Posterior vena cava (tissue), 2 donors: Measurements from ENCODE around the gene MAP3K12. TPM values are rescaled to one million over a fixed set of nuclear protein-coding genes. Genes with fewer than 3 reads are reported as not detected.
A peak's percentile ranks its signal among the peaks of the same experiment; 100 is the strongest.
"Not testable (repeated sequence)": the region's sequence is repeated elsewhere in the genome, so short reads cannot be mapped to it uniquely, and the experiment has no call there.

Source experiments
- DNase-seq: peaks from one replicate; pipeline ENCODE4 v3.0.0-alpha.2; 2020; ENCODE audit warnings: low spot score
- intact Hi-C, 2 donors: fragments of 100-400 bp; cut with DNase I; formaldehyde crosslinking; loops; one replicate each; pipeline versions ENCODE4 v1.14.1 to v1.14.2; 2022 to 2023
- total RNA-seq, 2 donors: library from RNA; stranded (reverse); fragmentation: NEBNext Ultra II Directional; extraction: Animal tissue kit (Norgen Biotek cat#: 25700); gene quantifications; one replicate each; pipeline ENCODE4 v1.2.1, GENCODE V29; 2021
- donor health status: DM: yes; HTN: yes; CAD: no.
- donor health status: DM: yes; HTN: yes; CAD: no.

Gene MAP3K12
- total RNA-seq, 2 donors from 2014 or later = 21.7 to 29.4 TPM

GRCh38 chr12:53497461-53497860, 1.8 kb downstream of the MAP3K12 start:
- DNase-seq = no peak
- intact Hi-C loops = no loop called here

GRCh38 chr12:53496752-53497032, 2.6 kb downstream of the MAP3K12 start:
- intact Hi-C loops = no loop called here

GRCh38 chr12:53495903-53496751, 3.1 kb downstream of the MAP3K12 start:
- peak; percentile 82 for DNase-seq
- intact Hi-C loops = no loop called here

More at GRCh38 chr12:53496752-53497032, 2.6 kb downstream of the MAP3K12 start:
- peak; percentile 23 for DNase-seq

GRCh38 chr12:53493610-53494391, 5.5 kb downstream of the MAP3K12 start:
- peak; percentile 55 for DNase-seq
- intact Hi-C loops = no loop called here

GRCh38 chr12:53492830-53493609, 6.2 kb downstream of the MAP3K12 start:
- intact Hi-C loops = no loop called here
- peak; percentile 99 for DNase-seq

GRCh38 chr12:53492188-53492587, 7.1 kb downstream of the MAP3K12 start:
- DNase-seq = no peak
- intact Hi-C loops = no loop called here

- DNase-seq = no peak
These were observed 9.9 kb downstream of the MAP3K12 start for GRCh38 chr12:53489242-53489864.

GRCh38 chr12:53486736-53487487, 12.3 kb downstream of the MAP3K12 start:
- DNase-seq = no peak
- intact Hi-C loops = no loop called here

More at GRCh38 chr12:53489242-53489864, 9.9 kb downstream of the MAP3K12 start:
- intact Hi-C loops = no loop called here

- intact Hi-C loops = no loop called here
These were observed 13.1 kb downstream of the MAP3K12 start for GRCh38 chr12:53485955-53486735.

GRCh38 chr12:53484686-53485575, 14.3 kb downstream of the MAP3K12 start:
- intact Hi-C loops = no loop called here
- DNase-seq = no peak

More at GRCh38 chr12:53485955-53486735, 13.1 kb downstream of the MAP3K12 start:
- DNase-seq = no peak

GRCh38 chr12:53483979-53484377, 15.3 kb downstream of the MAP3K12 start:
- intact Hi-C loops = no loop called here
- no peak for DNase-seq

GRCh38 chr12:53483225-53483978, 15.9 kb downstream of the MAP3K12 start:
- peak; percentile 68 for DNase-seq
- intact Hi-C loops = no loop called here

GRCh38 chr12:53482626-53483168, 16.6 kb downstream of the MAP3K12 start:
- intact Hi-C loops = no loop called here
- peak; percentile 76 for DNase-seq

GRCh38 chr12:53481939-53482586, 17.2 kb downstream of the MAP3K12 start:
- intact Hi-C loops = no loop called here
- DNase-seq = peak; percentile 75

GRCh38 chr12:53481458-53481857, 17.8 kb downstream of the MAP3K12 start:
- intact Hi-C loops = not testable (repeated sequence)

More at GRCh38 chr12:53481458-53481857, 17.8 kb downstream of the MAP3K12 start:
- DNase-seq = peak; percentile 80
